ENCODE measurements around the gene NDEL1.
A peak's percentile ranks its signal among the peaks of the same experiment; 100 is the strongest.

The NDEL1 gene

GRCh38 chr17:8413938-8414337 is 21.7 kb upstream of the NDEL1 start:
- no peak for DNase-seq (ENCODE audit: low read depth)

- DNase-seq (ENCODE audit: low read depth) = no peak
Observed at GRCh38 chr17:8417806-8418205, 17.9 kb upstream of the NDEL1 start.

GRCh38 chr17:8418471-8418870 is 17.2 kb upstream of the NDEL1 start:
- DNase-seq (ENCODE audit: low read depth) = no peak

- no peak for DNase-seq (ENCODE audit: low read depth)
Observed at GRCh38 chr17:8419305-8419704, 16.4 kb upstream of the NDEL1 start.

- no peak for DNase-seq (ENCODE audit: low read depth)
Observed at GRCh38 chr17:8420041-8420934, 15.4 kb upstream of the NDEL1 start.

GRCh38 chr17:8421571-8421970 is 14.1 kb upstream of the NDEL1 start:
- DNase-seq (ENCODE audit: low read depth) = no peak

- no peak for DNase-seq (ENCODE audit: low read depth)
Observed at GRCh38 chr17:8426094-8426720, 9.5 kb upstream of the NDEL1 start.

- no peak for DNase-seq (ENCODE audit: low read depth)
Observed at GRCh38 chr17:8426802-8427201, 8.9 kb upstream of the NDEL1 start.

GRCh38 chr17:8430966-8431365 is 4.7 kb upstream of the NDEL1 start:
- no peak for DNase-seq (ENCODE audit: low read depth)

GRCh38 chr17:8436169-8436843 is 622 bp downstream of the NDEL1 start:
- DNase-seq (ENCODE audit: low read depth) = peak; percentile 19

- no peak for DNase-seq (ENCODE audit: low read depth)
Observed at GRCh38 chr17:8436844-8437171, 1.1 kb downstream of the NDEL1 start.

- DNase-seq (ENCODE audit: low read depth) = no peak
Observed at GRCh38 chr17:8438441-8438840, 2.8 kb downstream of the NDEL1 start.

- DNase-seq (ENCODE audit: low read depth) = no peak
Observed at GRCh38 chr17:8439681-8440080, 4.0 kb downstream of the NDEL1 start.

- no peak for DNase-seq (ENCODE audit: low read depth)
Observed at GRCh38 chr17:8441690-8442089, 6.0 kb downstream of the NDEL1 start.

GRCh38 chr17:8442310-8442709 is 6.6 kb downstream of the NDEL1 start:
- no peak for DNase-seq (ENCODE audit: low read depth)

- DNase-seq (ENCODE audit: low read depth) = no peak
Observed at GRCh38 chr17:8443756-8444155, 8.1 kb downstream of the NDEL1 start.

- no peak for DNase-seq (ENCODE audit: low read depth)
Observed at GRCh38 chr17:8444494-8444893, 8.8 kb downstream of the NDEL1 start.

- DNase-seq (ENCODE audit: low read depth) = no peak
Observed at GRCh38 chr17:8445536-8445935, 9.9 kb downstream of the NDEL1 start.

GRCh38 chr17:8447799-8448198 is 12.1 kb downstream of the NDEL1 start:
- no peak for DNase-seq (ENCODE audit: low read depth)

GRCh38 chr17:8448310-8448709 is 12.6 kb downstream of the NDEL1 start:
- no peak for DNase-seq (ENCODE audit: low read depth)

- no peak for DNase-seq (ENCODE audit: low read depth)
Observed at GRCh38 chr17:8451933-8452614, 16.4 kb downstream of the NDEL1 start.

GRCh38 chr17:8453326-8453725 is 17.6 kb downstream of the NDEL1 start:
- no peak for DNase-seq (ENCODE audit: low read depth)
